ENCODE measurements around the gene FUT9. TPM values are rescaled to one million over a fixed set of nuclear protein-coding genes. Genes with fewer than 3 reads are reported as not detected.

Gene FUT9
- total and polyA plus RNA-seq, 2 donors (not counting 1 experiment from before 2014, with no cell fraction given): not detected

DNA sequence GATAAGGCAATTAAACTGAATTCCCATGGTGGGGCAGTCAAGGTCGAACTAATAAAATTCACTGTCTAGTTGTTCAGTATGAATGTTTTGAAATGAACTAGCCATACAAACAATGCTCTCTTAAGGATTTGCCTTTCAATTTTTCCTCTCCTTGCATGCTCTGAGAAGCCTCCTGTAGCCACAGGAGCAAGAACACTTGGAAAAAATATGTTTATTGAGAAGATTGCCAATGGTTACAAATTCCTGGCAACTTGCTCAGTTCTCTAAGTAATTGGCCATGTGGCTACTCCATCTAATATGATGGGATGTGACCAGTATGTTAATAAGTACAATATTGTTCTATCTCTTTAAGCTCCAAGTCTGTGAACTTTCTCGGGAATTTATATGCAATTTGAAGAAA lies 49.4 kb downstream of the FUT9 start:
- Histone ChIP-seq H3K4me1 (ENCODE audit: control insufficient read depth, extremely low read depth, insufficient read depth, low read length) (no peaks in the 10 kb centered on the region), H3K27ac (ENCODE audit: insufficient read depth, low read length) (no peak overlapping the region), H3K9me3 (ENCODE audit: control insufficient read depth, insufficient read depth, low read depth, low read length) (no peaks in the 10 kb centered on the region), H2AFZ (ENCODE audit: low read length) (no peak overlapping the region), H3K4me2 (ENCODE audit: extremely low read depth, insufficient read depth, low read length) (no peak overlapping the region), H3K27me3 (ENCODE audit: control insufficient read depth, insufficient read depth, low read length) (no peaks in the 10 kb centered on the region), H4K20me1 (ENCODE audit: control insufficient read depth, extremely low read depth, insufficient read depth, low read length) (no peaks in the 10 kb centered on the region), H3K9ac (ENCODE audit: insufficient read depth, low read length) (no peak overlapping the region), H3K4me3 (replicated peaks in 1 of 4; ENCODE audit: control extremely low read depth in 1 of 4, insufficient read depth in 1 of 4, low read depth in 3 of 4, low read length in 4 of 4) (no peak overlapping the region), H3K79me2 (ENCODE audit: control insufficient read depth, insufficient read depth, low read length) (no peaks in the 10 kb centered on the region), H3K36me3 (ENCODE audit: control insufficient read depth, insufficient read depth, low read length) (no peaks in the 10 kb centered on the region)
- no peak for DNase-seq (ENCODE audit: low read depth in 2 of 2)
- TF ChIP-seq EZH2 (IDR thresholded peaks at IDR 0.05; ENCODE audit: low read length, missing control alignments): no peak
- TF ChIP-seq, protein P1, sequence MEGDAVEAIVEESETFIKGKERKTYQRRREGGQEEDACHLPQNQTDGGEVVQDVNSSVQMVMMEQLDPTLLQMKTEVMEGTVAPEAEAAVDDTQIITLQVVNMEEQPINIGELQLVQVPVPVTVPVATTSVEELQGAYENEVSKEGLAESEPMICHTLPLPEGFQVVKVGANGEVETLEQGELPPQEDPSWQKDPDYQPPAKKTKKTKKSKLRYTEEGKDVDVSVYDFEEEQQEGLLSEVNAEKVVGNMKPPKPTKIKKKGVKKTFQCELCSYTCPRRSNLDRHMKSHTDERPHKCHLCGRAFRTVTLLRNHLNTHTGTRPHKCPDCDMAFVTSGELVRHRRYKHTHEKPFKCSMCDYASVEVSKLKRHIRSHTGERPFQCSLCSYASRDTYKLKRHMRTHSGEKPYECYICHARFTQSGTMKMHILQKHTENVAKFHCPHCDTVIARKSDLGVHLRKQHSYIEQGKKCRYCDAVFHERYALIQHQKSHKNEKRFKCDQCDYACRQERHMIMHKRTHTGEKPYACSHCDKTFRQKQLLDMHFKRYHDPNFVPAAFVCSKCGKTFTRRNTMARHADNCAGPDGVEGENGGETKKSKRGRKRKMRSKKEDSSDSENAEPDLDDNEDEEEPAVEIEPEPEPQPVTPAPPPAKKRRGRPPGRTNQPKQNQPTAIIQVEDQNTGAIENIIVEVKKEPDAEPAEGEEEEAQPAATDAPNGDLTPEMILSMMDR (conservative IDR thresholded peaks at IDR 0.05 in 1 of 2, IDR thresholded peaks at IDR 0.05 in 1 of 2; ENCODE audit: low read depth in 1 of 2, low read length in 2 of 2): no peak

DNA sequence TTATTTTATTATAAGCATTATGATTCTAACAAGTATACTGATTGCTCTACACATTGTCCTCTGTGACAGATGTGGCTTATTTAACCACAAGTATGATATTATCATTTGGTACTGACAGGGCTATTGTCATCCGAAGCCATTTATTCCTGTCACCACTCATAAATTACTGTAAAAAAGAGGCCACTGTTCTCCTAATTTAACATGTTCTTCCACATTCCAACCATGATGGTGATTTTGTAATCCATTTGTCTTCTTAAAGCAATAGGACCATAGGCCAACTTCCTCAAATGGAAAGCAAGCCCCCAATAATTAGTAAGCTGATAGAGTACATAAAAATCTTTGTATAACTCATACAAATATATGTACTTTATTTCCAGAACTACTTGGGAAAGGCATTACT lies 50.6 kb downstream of the FUT9 start:
- H3K79me2 ChIP-seq (ENCODE audit: control insufficient read depth, insufficient read depth, low read length): no peaks in the 10 kb centered on the region
- no peak overlapping the region for H3K4me3 ChIP-seq (replicated peaks in 1 of 4; ENCODE audit: control extremely low read depth in 1 of 4, insufficient read depth in 1 of 4, low read depth in 3 of 4, low read length in 4 of 4)
- H3K9me3 ChIP-seq (ENCODE audit: control insufficient read depth, insufficient read depth, low read depth, low read length): no peaks in the 10 kb centered on the region
- H3K4me1 ChIP-seq (ENCODE audit: control insufficient read depth, extremely low read depth, insufficient read depth, low read length): no peaks in the 10 kb centered on the region
- H4K20me1 ChIP-seq (ENCODE audit: control insufficient read depth, extremely low read depth, insufficient read depth, low read length): no peaks in the 10 kb centered on the region
- TF ChIP-seq, protein P1 (conservative IDR thresholded peaks at IDR 0.05 in 1 of 2, IDR thresholded peaks at IDR 0.05 in 1 of 2; ENCODE audit: low read depth in 1 of 2, low read length in 2 of 2): no peak
- no peak for TF ChIP-seq EZH2 (IDR thresholded peaks at IDR 0.05; ENCODE audit: low read length, missing control alignments)
- H2AFZ ChIP-seq (ENCODE audit: low read length): no peak overlapping the region
- H3K36me3 ChIP-seq (ENCODE audit: control insufficient read depth, insufficient read depth, low read length): no peaks in the 10 kb centered on the region
- H3K9ac ChIP-seq (ENCODE audit: insufficient read depth, low read length): no peak overlapping the region
- H3K27me3 ChIP-seq (ENCODE audit: control insufficient read depth, insufficient read depth, low read length): no peaks in the 10 kb centered on the region
- H3K4me2 ChIP-seq (ENCODE audit: extremely low read depth, insufficient read depth, low read length): no peak overlapping the region
- H3K27ac ChIP-seq (ENCODE audit: insufficient read depth, low read length): no peak overlapping the region
- DNase-seq (ENCODE audit: low read depth in 2 of 2): no peak

DNA sequence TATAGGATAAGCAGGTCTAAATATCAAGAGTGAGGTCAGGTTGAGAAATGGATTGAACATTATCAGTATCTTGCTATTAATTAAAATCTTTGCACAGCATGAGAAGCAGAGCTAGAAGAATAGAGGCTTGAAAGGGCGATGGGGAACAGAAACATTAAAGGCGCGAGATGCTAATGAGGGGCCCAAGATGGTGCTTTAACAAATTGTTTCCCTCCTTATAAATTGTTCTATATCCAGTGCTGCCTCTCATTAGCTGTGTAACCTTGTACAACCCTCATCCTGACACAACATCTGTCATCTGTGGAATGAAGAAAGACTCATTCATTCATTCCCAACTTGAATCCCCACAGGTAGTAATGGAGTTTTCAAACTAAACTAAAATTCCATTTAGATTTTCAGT lies 57.8 kb downstream of the FUT9 start:
- Histone ChIP-seq H3K9ac (ENCODE audit: insufficient read depth, low read length) (no peak overlapping the region), H3K9me3 (ENCODE audit: control insufficient read depth, insufficient read depth, low read depth, low read length) (no peaks in the 10 kb centered on the region), H3K4me2 (ENCODE audit: extremely low read depth, insufficient read depth, low read length) (no peak overlapping the region), H2AFZ (ENCODE audit: low read length) (no peak overlapping the region), H4K20me1 (ENCODE audit: control insufficient read depth, extremely low read depth, insufficient read depth, low read length) (no peaks in the 10 kb centered on the region), H3K4me1 (ENCODE audit: control insufficient read depth, extremely low read depth, insufficient read depth, low read length) (no peaks in the 10 kb centered on the region), H3K79me2 (ENCODE audit: control insufficient read depth, insufficient read depth, low read length) (no peaks in the 10 kb centered on the region), H3K27ac (ENCODE audit: insufficient read depth, low read length) (no peak overlapping the region), H3K27me3 (ENCODE audit: control insufficient read depth, insufficient read depth, low read length) (no peaks in the 10 kb centered on the region), H3K4me3 (replicated peaks in 1 of 4; ENCODE audit: control extremely low read depth in 1 of 4, insufficient read depth in 1 of 4, low read depth in 3 of 4, low read length in 4 of 4) (no peak overlapping the region), H3K36me3 (ENCODE audit: control insufficient read depth, insufficient read depth, low read length) (no peaks in the 10 kb centered on the region)
- TF ChIP-seq, protein P1 (conservative IDR thresholded peaks at IDR 0.05 in 1 of 2, IDR thresholded peaks at IDR 0.05 in 1 of 2; ENCODE audit: low read depth in 1 of 2, low read length in 2 of 2): no peak
- no peak for DNase-seq (ENCODE audit: low read depth in 2 of 2)
